ENCODE data around the gene CCDC188. TPM values are rescaled to one million over a fixed set of nuclear protein-coding genes. Genes with fewer than 3 reads are reported as not detected.

Gene CCDC188
- total RNA-seq, 4 donors from 2014 or later = 2.1 TPM; not detected in 3

GRCh38 chr22:20192972-20193760, 42.3 kb upstream of the CCDC188 start:
- H3K4me1 ChIP-seq = no peaks in the 10 kb centered on the region
- intact Hi-C loops (cut with DNase I) = no loop called here
- no peak overlapping the region for H3K27ac ChIP-seq
- H3K4me3 ChIP-seq = no peak overlapping the region
- no peaks in the 10 kb centered on the region for H3K27me3 ChIP-seq
- DNase-seq = no peak
- WGBS, 2 donors = 20 to 38% methylated on average over 4 of the region's 20 CpGs
- no peaks in the 10 kb centered on the region for H3K36me3 ChIP-seq
- TF ChIP-seq CTCF (IDR thresholded peaks at IDR 0.05) = no peak
- no peaks in the 10 kb centered on the region for H3K9me3 ChIP-seq

GRCh38 chr22:20192293-20192971, 41.6 kb upstream of the CCDC188 start:
- Histone ChIP-seq H3K27ac (no peak overlapping the region), H3K4me1 (no peaks in the 10 kb centered on the region), H3K4me3 (no peak overlapping the region), H3K9me3 (no peaks in the 10 kb centered on the region), H3K36me3 (no peaks in the 10 kb centered on the region), H3K27me3 (no peaks in the 10 kb centered on the region)
- intact Hi-C loops (cut with DNase I) = no loop called here
- DNase-seq = no peak
- 88 to 91% methylated on average over 3 to 4 of the region's 10 CpGs for WGBS, 2 donors
- no peak for TF ChIP-seq POLR2A (IDR thresholded peaks at IDR 0.05)

GRCh38 chr22:20191803-20192202, 40.9 kb upstream of the CCDC188 start:
- intact Hi-C loops (cut with DNase I) = no loop called here
- TF ChIP-seq POLR2A (IDR thresholded peaks at IDR 0.05) = no peak
- no peak for TF ChIP-seq CTCF (IDR thresholded peaks at IDR 0.05)
- no peaks in the 10 kb centered on the region for H3K27me3 ChIP-seq
- H3K4me1 ChIP-seq = no peaks in the 10 kb centered on the region
- 28 to 81% methylated on average over 2 to 3 of the region's 8 CpGs for WGBS, 2 donors
- H3K4me3 ChIP-seq = no peak overlapping the region
- no peaks in the 10 kb centered on the region for H3K36me3 ChIP-seq
- DNase-seq = no peak
- H3K27ac ChIP-seq = no peak overlapping the region
- no peaks in the 10 kb centered on the region for H3K9me3 ChIP-seq

GRCh38 chr22:20191000-20191515, 40.2 kb upstream of the CCDC188 start:
- peaks cover 0 to 3% (median 0%) of the 10 kb centered on the region in 4 donors for H3K27me3 ChIP-seq
- no peaks in the 10 kb centered on the region for H3K36me3 ChIP-seq
- TF ChIP-seq POLR2A (IDR thresholded peaks at IDR 0.05) (no peak), CTCF (IDR thresholded peaks at IDR 0.05) (no peak)
- no peak for DNase-seq
- 74% methylated on average over 6 of the region's 10 CpGs; no CpG with 5 or more reads in 1 of the 2 donors for WGBS, 2 donors
- no peak overlapping the region for H3K4me3 ChIP-seq
- H3K27ac ChIP-seq = no peak overlapping the region
- H3K9me3 ChIP-seq = no peaks in the 10 kb centered on the region
- intact Hi-C loops (cut with DNase I) = no loop called here
- H3K4me1 ChIP-seq = no peaks in the 10 kb centered on the region

GRCh38 chr22:20188567-20188877, 37.7 kb upstream of the CCDC188 start:
- no peaks in the 10 kb centered on the region for H3K36me3 ChIP-seq
- WGBS, 2 donors = 100% methylated on average over 1 to 2 of the region's 6 CpGs
- TF ChIP-seq POLR2A (IDR thresholded peaks at IDR 0.05) (no peak), CTCF (IDR thresholded peaks at IDR 0.05) (no peak)
- no peaks in the 10 kb centered on the region for H3K4me1 ChIP-seq
- no peaks in the 10 kb centered on the region for H3K9me3 ChIP-seq
- no peak overlapping the region for H3K27ac ChIP-seq
- H3K4me3 ChIP-seq = no peak overlapping the region
- DNase-seq = no peak
- intact Hi-C loops (cut with DNase I) = no loop called here
- H3K27me3 ChIP-seq = peaks cover 0 to 15% (median 0%) of the 10 kb centered on the region in 4 donors
